Measurements from ENCODE around the gene UBP1.

GRCh38 chr3:33363113-33363800 lies 76.9 kb downstream of the UBP1 start:
- TF ChIP-seq SIN3B (IDR thresholded peaks at IDR 0.05; ENCODE audit: low read depth) (no peak), CTCF (IDR thresholded peaks at IDR 0.05 in 2 of 3, conservative IDR thresholded peaks at IDR 0.05 in 1 of 3; ENCODE audit: insufficient read depth in 2 of 3, low read depth in 1 of 3, low read length in 3 of 3) (no peak), MAFF (IDR thresholded peaks at IDR 0.05; ENCODE audit: low read length) (no peak), ZFP91 (CRISPR knock-in tag; IDR thresholded peaks at IDR 0.05) (no peak), KDM4B (IDR thresholded peaks at IDR 0.05; ENCODE audit: borderline replicate concordance in 2 of 2, low read depth in 1 of 2) (no peak), E2F1 (CRISPR knock-in tag; IDR thresholded peaks at IDR 0.05) (no peak), PURB (CRISPR knock-in tag; IDR thresholded peaks at IDR 0.05; ENCODE audit: low read depth) (no peak), CHD7 (IDR thresholded peaks at IDR 0.05; ENCODE audit: low read depth, low read length) (no peak), GATAD2B (IDR thresholded peaks at IDR 0.05; ENCODE audit: borderline replicate concordance) (no peak), SMAD1 (IDR thresholded peaks at IDR 0.05; ENCODE audit: low read depth, low read length, partially characterized antibody) (no peak), POLR2AphosphoS5 (IDR thresholded peaks at IDR 0.05; ENCODE audit: control insufficient read depth, insufficient read depth, low read depth, low read length) (no peak)
